NCI-H187 treated with DMSO at 0.1 percent for 48 hours (cell line): ENCODE data around the gene KCP.

Experiments used
- DNase-seq: peaks from one replicate; lab custom pipeline; 2025; lab: John Stamatoyannopoulos, UW

The KCP gene

DNA sequence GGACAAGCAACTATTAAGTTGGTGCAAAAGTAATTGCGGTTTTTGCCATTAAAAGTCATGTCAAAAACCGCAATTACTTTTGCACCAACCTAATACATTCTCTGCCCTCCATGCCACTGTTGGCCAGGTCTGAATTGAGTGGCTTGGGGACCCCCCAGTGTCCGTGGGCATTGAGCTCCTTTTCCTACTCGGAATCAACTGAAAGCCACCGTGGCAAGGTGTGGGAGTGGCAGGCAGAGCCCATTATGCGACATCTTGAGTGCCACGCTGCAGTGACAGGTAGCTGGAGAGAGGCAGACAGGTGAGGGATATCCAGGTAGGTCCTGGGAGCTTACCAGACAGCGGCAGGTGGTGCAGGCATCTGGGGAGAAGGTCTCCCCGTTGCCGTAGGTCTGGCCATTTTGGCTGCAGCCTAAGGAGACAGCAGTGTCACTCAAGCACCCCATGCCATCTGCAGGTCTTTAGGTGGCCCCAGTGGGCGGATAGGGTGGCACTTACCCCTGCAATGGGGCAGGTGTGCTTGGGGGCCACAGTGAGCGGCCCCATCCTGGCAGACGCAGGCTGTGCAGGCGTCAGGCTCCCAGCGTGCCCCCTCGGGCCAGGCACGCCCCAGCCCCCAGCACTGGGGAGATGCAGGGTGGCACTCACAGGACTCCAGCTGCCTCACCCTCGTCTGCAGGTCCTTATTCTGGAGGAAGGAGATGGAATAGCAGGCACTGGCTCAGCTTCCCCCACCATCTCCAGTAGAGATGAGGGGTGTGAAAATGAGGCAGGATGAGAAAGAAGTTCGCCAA is 3.5 kb downstream of the KCP start:
- DNase-seq: no peak

DNA sequence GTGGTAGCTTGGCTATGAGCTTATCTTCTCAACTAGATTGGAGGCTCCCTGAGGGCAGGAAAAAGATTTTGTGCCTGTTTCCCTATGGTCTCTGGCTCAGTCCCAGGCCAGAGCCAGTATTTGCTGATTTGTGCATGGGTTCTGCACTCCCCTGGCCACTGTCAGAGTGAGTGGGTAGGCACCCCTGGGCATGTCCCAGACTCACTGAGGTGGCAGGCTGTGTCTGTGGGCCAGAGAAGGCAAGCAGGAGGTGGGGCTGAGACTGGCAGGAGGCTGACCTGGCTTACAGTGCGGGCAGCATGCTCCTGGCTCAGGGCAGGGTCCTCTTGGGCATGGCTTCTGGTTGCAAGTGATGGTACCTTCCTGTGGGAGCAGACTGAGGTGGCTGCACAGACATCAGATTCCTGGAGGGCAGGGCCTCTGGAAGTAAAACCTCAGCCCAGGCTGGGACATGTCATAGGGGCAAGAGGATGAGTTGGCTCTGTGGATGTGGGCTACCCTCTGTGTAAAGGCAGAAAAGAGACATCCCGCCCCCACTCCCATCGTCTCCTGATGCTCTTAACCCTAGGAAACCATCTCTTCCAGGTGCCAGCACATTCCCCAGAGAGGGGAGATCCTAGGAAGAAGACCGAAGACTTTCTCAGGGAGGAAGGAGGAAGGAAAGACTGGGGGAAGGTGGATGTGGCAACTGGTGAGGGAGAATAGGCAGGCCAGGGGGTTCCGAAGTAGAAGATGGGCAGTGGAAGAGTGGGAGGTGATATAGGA is 4.3 kb downstream of the KCP start:
- no peak for DNase-seq

- DNase-seq: peak; percentile 10
Measured at GRCh38 chr7:128904381-128905197, 5.9 kb downstream of the KCP start.

GRCh38 chr7:128903621-128904361 is 6.7 kb downstream of the KCP start:
- DNase-seq: no peak

DNA sequence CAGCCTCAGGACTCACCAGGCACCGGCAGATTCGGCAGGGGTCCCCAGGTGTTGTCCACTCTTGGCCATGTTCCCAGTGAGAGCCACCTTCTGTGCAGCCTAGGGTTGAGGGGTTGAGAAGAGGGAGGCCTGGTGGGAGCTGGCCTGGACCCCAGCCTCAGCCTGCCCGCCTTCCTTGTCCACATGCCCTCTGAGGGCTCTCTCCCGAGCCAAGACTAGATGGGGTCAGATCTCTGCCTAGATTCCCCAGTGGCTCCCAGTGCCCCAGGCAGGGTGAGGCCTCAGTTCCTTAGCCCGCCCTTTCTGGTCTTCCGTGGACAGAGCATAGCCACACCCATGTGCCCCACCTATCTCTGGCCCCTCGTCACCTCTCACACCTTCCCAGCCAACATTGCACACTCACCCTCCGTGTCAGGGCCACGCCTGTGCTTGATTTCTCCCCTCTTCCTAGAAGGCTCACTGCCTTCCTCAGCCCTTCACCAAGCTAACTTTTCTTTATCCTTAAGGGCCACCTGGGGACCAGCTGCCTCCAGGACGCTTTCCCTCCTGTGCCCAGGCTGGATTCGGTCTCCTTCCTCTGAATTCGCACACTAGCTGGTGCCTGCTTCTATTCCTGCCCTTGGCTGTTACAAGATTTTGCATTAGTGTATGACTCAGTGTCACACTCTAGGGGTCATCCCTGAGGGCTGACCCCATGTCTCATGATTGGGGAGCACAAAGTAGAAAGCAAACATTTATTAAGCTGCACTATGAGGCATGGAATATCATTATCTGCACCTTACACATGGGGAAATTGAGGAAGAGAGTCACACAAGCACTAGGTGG is 7.5 kb downstream of the KCP start:
- DNase-seq: no peak

DNA sequence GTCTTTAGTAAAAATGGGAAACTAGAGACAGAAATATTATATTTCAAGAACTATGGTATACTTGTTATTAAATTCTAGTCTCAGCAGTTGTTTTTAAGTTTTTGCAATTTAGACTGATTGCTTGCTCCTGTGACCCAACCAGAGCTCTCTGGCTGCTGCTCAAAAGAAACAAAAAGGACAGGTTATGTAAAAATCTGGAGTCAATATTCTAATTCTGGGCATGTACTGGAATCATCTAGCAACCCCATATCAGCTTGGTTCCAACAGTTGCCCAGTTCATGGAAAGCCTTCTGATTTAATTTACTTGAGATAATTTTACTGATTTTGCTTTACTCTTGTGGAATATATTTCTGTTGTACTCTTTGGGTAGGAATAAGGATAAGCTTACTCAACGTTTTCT is 10.3 kb downstream of the KCP start:
- DNase-seq: no peak

DNA sequence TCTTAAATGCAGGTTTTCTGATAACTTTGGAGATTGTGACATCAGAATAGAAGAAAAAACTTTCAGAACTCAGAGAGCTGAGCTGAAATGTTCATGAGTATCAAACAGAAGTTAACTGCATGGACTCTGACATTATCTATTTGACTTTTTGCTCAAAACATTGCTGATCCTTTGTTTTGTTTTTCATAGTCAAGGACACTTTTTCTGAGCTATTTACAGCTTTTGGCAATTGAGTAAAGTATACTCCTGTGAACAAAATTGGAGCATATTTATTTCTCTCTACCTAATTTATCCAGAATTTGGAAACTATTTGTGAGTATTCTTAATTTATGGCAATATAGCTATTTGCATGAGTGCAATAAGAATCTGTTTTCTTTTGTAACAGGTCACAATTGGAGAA is 11.1 kb downstream of the KCP start:
- DNase-seq: no peak

- DNase-seq: no peak
Measured at GRCh38 chr7:128895320-128895719, 15.2 kb downstream of the KCP start.

DNA sequence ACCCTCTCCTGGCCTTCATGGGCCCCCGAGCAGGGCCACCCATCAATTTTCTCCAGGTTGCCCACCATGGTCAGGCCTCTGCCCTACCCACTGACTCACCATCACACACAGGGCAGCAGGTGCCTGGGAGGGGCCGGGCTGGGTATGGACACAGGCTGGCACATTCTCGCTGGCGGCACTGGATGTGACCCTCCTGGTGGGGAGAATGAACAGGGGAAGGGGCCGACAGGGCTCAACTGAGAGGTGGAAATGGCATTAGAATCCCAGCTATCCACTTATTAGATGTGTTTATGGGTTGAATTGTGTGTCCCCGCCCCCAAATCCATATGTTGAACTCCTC is 16.4 kb downstream of the KCP start:
- DNase-seq: no peak

- no peak for DNase-seq
Measured at GRCh38 chr7:128893251-128894100, 17.0 kb downstream of the KCP start.

DNA sequence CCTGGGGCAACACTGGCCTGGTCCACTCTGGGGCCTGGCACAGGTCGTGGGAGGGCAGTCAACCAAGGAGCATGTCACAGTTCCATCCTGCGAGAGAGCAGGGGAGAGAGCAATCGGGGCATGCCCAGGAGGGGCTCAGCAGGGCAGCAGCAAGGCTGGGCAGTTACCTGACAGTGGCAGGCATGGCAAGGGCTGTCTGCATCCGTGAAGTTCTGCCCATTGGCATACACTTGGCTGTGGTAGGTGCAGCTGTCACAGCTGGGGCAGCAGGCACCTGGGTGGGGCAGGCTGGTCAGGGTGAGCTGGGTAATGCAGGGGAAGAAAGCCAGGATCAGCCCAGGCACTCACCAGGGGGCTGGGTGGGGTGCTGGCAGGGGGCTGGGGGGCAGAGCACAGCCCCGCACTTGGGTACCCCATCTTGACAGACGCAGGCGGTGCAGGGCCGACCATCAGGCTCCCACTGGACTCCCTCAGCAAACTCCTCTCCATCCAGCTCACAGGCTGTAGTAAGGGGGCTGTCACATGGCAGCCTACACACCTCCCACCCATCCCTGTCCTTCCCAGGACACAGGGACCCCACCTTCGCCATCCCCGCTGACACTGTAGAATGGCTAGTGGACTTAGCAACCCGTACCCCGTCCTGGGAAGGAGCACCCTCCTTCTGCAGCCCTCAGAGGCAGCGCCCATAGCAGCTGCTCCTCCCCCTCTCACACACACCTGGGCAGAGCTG is 17.8 kb downstream of the KCP start:
- DNase-seq: no peak

GRCh38 chr7:128891942-128892269 is 18.6 kb downstream of the KCP start:
- no peak for DNase-seq

DNA sequence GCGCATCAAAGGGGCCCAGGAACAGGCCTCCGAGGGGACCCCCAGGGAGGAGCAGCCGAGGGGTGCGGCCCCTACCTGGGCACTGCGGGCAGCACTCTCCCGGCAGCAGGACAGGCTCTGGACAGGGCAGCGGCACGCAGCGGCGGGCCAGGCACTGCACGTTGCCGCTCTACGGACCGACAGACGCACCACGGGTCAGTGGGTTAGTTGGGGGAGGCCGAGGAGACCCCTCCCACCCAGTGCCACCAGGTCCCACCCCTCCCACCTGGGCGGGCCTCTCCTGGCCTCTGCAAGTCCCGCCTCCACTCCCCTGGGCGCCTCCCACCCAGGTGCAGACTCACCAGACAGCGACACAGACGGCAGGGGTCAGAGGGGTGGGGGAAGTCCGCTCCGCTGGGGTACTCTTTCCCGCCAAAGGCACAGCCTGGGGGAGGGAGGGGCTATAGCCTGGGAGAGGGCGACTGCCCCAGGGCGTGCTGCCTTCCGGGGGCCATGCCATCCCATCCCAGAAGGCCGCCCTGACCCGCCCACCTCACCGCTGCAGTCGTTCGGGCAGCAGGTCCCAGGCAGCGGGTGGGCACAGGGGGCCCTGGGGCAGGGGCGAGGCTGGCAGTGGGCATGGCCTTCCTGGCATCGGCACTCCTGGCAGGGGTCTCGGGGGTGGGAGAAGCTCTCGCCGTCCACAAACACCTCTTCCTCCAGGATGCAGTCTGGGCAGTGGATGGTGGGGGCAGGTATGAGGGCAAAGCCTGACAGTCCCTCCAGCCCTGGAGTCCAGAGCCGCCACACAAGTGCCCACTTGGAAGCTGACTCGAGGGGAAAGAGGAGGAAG is 19.2 kb downstream of the KCP start:
- DNase-seq: no peak

DNA sequence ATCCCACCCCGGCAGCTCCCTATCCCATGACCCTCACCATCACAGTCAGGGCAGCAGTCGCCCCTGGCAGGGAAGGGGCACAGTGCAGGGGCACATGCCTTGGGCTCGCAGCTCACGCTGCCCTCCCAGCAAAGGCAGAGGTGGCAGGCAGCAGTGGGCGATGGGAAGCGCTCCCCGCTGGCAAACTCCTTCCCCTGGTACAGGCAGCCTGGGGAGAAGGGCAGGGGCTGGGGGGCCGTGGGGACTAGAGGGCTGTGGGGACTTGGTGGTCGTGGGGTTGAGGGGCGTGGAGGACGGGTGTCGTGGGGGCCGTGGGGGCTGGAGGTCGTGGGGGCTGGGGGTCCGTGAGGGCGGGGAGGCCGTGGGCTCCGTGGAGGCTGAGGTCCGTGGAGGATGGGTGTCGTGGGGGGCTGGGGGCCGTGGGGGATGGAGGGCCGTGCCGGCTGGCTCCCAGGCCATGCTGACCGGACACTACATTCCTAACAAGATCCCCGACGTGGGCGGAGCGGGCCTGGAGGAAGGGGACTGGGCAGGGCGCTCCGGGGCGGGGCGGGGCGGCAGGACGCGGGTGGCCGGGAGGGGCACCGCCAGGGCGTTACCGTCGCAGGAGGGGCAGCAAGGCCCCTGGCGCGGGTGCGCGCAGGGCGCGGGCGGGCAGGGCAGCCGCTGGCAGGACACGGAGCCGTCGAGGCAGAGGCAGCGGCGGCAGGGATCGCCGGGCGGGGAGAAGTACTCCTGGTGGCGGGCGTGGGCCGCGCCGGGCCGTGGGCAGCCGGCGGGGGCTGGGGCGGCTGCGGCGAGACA is 20.0 kb downstream of the KCP start:
- no peak for DNase-seq

DNA sequence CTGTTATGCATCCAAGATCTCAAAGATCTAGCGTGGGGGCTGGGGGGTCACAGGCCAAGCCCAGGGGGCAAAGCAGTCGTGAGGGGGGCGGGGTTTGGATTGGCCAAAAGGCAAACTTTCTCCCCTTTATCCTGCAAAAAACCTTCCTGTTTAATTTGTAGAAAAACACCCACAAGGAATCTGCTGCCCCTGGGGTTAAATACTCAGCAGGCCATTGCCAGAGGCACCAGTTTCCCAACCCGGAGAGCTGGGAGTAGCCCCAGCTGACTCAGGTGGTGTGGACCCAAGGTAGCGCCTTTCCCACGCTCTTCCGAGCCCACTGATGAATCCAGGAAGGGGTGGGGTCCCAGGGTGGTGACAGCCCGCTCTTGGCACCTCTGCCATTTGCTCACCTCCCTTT is 21.4 kb downstream of the KCP start:
- no peak for DNase-seq

GRCh38 chr7:128888756-128889095 is 21.8 kb downstream of the KCP start:
- no peak for DNase-seq

- no peak for DNase-seq
Measured at GRCh38 chr7:128888039-128888755, 22.3 kb downstream of the KCP start.
